T47D (cell line): ENCODE data around the gene MYRIP.
"Not testable (repeated sequence)": the region's sequence is repeated elsewhere in the genome, so short reads cannot be mapped to it uniquely, and the experiment has no call there.

ENCODE experiments used
- DNase-seq, 2 experiments: peaks; one replicate each; pipeline versions ENCODE4 v3.0.0 to v3.0.0-alpha.2; 2011 to 2012; ENCODE audit warnings: low read depth in 1 of 2, low spot score in 1 of 2
- JUND ChIP-seq: IDR thresholded peaks from 2 replicates; pipeline ENCODE4 v1.6.1; 2012; ENCODE audit warnings: low read depth
- in situ Hi-C: cut with HindIII; loops from 2 replicates; pipeline ENCODE4 v1.10.0; 2016; ENCODE audit warnings: low sequenced_read_pairs, low pct_unique_long_range_greater_than_20kb

MYRIP gene

DNA sequence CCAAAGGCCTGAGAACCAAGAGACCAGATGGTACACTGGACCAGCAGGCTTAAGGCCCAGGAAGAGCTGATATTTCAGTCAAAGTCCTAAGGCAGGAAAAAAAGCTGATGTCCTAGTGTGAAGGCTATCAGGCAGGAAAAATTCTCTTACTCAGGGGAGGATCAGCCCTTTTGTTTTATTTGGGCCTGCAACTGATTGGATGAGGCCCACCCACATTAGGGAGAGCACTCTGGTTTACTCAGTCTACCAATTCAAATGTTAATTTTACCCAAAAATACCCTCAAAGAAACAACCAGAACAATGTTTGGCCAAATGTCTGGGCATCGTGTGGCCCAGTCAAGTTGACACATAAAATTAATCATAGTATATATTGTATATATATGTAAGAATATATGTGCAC is 24.5 kb upstream of the MYRIP start:
- TF ChIP-seq JUND = no peak
- in situ Hi-C loops = no loop called here
- DNase-seq = no peak

GRCh38 chr3:39788128-39788883 is 21.1 kb upstream of the MYRIP start:
- in situ Hi-C loops = no loop called here
- no peak for TF ChIP-seq JUND
- DNase-seq = no peak

GRCh38 chr3:39791603-39792002 is 17.8 kb upstream of the MYRIP start:
- no peak for TF ChIP-seq JUND
- in situ Hi-C loops = no loop called here
- DNase-seq = no peak

DNA sequence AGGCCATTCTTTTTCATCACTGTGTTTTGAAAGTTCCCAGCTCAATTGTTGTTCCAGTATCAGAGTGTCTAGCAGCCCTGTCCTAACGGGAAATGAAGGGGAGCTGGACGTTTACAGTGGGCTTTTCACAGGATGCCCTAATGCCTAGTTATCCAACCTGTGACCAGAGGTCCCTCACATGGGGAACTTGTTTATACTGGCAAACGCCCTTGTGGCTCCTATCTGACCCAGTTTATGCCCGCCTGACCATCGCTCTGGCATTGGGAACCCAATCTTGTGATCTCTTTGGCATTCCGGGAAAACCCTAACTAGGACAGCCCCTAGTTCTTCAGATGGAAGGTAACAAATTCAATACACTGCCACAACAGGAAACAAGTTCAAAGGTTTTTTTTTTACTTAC is 14.5 kb upstream of the MYRIP start:
- in situ Hi-C loops = no loop called here
- TF ChIP-seq JUND = no peak

DNA sequence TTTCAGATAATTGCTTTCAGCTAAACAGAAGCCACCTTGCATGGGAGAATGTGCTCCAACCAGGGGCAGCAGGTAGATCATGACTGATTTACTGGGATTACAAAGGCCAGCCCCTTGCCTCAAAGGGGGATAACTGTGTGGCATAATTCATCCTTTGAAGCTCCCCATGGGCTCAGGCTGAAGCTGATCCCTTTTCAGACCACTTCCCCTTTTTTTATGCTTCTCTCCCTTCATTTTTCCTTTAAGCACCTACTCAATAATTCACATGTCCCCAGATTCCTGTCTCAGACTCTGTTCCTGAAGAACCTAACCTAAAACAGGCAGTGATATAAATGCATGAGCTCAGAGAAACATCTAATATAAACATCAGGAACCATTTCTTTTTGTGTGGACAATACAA is 8.2 kb upstream of the MYRIP start:
- TF ChIP-seq JUND = no peak
- no peak for DNase-seq
- in situ Hi-C loops = no loop called here

More for the DNA sequence above, 14.5 kb upstream of the MYRIP start:
- no peak for DNase-seq

DNA sequence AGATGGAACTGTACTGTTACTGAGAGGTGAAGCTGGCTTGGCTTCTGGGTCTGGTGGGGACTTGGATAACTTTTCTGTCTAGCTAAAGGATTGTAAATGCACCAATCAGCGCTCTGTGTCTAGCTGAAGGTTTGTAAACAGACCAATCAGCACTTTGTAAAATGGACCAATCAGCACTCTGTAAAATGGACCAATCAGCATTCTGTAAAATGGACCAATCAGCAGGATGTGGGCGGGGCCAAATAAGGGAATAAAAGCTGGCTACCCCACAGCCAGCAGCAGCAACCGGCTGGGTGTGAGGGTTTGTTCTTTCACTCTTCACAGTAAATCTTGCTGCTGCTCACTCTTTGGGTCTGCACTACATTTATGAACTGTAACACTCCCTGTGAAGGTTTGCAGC is 6.9 kb upstream of the MYRIP start:
- DNase-seq, in situ Hi-C loops: not testable (repeated sequence)

GRCh38 chr3:39803956-39804355 is 5.5 kb upstream of the MYRIP start:
- in situ Hi-C loops = no loop called here
- DNase-seq = no peak

GRCh38 chr3:39804951-39805350 is 4.5 kb upstream of the MYRIP start:
- no peak for TF ChIP-seq JUND
- in situ Hi-C loops = no loop called here
- no peak for DNase-seq

More at GRCh38 chr3:39803956-39804355, 5.5 kb upstream of the MYRIP start:
- TF ChIP-seq JUND = no peak

GRCh38 chr3:39805650-39806049 is 3.8 kb upstream of the MYRIP start:
- no peak for DNase-seq
- in situ Hi-C loops = no loop called here

GRCh38 chr3:39806820-39807219 is 2.6 kb upstream of the MYRIP start:
- in situ Hi-C loops = no loop called here
- no peak for TF ChIP-seq JUND
- DNase-seq = no peak

More at GRCh38 chr3:39805650-39806049, 3.8 kb upstream of the MYRIP start:
- no peak for TF ChIP-seq JUND

DNA sequence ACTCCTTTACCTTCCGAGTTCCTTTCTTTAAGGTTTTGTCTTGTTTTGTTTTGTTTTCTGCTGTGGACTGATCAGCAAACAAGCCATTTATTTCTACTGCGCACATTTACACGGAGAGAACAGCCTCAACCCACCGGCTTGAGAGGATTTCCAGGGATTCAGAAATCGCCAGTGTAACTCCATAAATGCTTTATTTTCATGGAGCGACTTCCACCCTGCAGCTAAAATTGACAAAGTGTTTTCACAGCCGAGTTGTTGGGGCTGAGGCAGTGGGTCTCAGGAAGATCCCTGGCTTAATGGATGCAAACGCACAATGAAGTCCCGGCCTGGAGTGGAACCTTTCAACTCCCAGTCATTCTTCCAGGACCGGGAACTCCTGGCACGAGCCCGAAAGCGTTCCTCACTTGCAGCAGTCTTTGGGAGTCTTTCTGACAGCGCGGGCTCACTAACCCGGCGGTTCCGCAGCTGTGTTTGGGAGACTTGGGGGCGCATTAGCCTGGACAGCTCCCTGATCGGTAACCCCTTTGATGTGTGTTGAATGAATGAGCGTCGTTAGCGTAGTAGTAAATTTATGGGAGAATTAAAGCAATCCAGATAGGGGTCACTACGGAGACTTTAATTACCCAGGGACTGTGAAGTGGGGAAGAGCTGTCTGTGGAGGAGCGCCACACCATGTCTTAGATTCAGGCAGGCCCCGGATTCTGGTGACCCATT is 785 bp upstream of the MYRIP start:
- no peak for TF ChIP-seq JUND
- in situ Hi-C loops = no loop called here
- DNase-seq = peak; percentile 31 to 55

DNA sequence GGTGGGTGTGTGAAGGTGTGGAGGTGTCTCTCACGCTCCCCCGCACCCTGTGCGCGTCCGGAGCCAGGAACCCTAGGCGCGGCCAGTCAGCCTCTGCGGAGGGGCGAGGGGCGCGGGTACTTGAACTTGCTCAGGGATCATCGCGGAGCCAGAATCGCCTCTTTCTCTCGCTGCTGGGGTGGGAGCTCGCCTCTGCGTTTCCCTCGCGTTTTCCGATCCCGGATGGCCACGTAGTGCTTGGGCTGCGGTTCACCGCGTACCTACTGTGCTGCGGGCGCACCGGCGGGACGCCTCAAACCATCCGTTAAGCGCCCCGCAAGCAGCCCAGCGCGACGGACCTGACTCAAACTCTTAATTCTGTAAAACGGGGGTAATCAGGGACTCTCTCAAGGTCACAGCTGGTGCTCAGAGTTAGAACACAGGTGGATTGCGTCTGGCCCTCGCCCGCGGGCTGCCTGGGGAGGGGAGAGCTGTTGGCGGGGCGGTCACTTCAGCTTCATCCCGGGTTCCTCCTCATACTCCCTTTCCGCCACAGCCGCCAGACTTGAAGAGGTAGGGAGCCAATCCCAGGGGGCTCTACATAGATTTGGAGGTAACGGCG is 686 bp downstream of the MYRIP start:
- DNase-seq = peak in 1 of 2 experiments; percentile 5
- TF ChIP-seq JUND = no peak
- in situ Hi-C loops = no loop called here

GRCh38 chr3:39810647-39811161 is 1.3 kb downstream of the MYRIP start:
- TF ChIP-seq JUND = no peak
- DNase-seq = no peak
- in situ Hi-C loops = no loop called here
